Forelimb muscle (tissue), 1 donor: Measurements from ENCODE around the gene C16orf74. TPM values are rescaled to one million over a fixed set of nuclear protein-coding genes. Genes with fewer than 3 reads are reported as not detected.
A peak's percentile ranks its signal among the peaks of the same experiment; 100 is the strongest.

ENCODE experiments used
- DNase-seq: peaks from one replicate; pipeline ENCODE4 v3.0.0-alpha.2; 2013; ENCODE audit warnings: low read depth
- polyA plus RNA-seq: library from polyadenylated mRNA; unstranded; fragments of 120-200 nt; gene quantifications from one replicate; pipeline ENCODE4 v1.2.1, GENCODE V29; 2013; ENCODE audit not compliant: insufficient read length

The C16orf74 gene
- 0.87 TPM for polyA plus RNA-seq

- no peak for DNase-seq
Observed at GRCh38 chr16:85750827-85751697, at the start of gene C16orf74. Gene C16orf74, minus strand, starts transcription at chr16:85751096. Its CDS starts 15,879 bp downstream, at chr16:85735217.

- no peak for DNase-seq
Observed at GRCh38 chr16:85800321-85800669, 49.4 kb upstream of the C16orf74 start.

DNA sequence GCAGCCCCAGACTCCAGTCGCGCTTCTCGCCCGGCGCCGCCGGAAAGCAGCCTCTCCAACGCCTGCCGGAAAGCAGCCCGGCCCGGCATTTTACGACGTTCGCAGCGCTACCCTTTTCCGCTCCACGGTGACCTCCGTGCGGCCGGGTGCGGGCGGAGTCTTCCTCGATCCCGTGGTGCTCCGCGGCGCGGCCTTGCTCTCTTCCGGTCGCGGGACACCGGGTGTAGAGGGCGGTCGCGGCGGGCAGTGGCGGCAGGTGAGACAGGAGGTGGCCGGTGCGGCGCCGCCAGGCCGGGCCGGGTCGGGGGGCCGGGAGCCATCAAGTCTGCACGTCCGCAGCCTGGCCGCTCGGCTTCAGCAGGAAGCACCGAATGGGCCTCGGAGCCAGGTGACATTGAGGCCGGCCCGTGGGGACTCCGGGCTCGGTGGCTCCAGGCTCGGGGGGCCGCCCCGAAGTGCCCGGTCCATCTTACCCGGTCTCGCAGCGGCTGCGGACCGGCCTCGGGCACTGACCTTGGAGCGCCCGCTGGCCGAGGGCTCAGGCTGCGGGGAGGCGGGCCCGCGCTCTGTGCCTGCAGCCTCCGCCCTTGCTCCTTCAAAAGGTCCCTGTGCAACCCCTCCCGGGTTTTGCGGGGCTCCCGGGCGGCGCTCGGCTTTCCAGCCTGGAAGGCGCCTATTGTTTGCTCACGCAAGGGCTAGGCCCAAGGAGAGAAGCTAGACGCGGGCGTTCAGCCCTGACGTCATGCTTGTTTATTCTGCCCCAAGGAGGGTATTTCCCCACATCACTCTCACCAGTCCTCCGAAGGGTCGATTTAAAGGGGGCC, 48.8 kb upstream of the C16orf74 start, which contains the start of the genes COX4I1 and EMC8:
Gene COX4I1, plus strand, starts transcription at position 199 of the 824 bp plus-strand sequence. CDS start 1,511 bp downstream, outside the sequence.
Gene EMC8, minus strand, starts transcription at position 48 of the 824 bp plus-strand sequence. CDS start 249 bp downstream, outside the sequence.
- DNase-seq = peak; percentile 74

GRCh38 chr16:85798901-85799496, 48.1 kb upstream of the C16orf74 start:
- no peak for DNase-seq

DNA sequence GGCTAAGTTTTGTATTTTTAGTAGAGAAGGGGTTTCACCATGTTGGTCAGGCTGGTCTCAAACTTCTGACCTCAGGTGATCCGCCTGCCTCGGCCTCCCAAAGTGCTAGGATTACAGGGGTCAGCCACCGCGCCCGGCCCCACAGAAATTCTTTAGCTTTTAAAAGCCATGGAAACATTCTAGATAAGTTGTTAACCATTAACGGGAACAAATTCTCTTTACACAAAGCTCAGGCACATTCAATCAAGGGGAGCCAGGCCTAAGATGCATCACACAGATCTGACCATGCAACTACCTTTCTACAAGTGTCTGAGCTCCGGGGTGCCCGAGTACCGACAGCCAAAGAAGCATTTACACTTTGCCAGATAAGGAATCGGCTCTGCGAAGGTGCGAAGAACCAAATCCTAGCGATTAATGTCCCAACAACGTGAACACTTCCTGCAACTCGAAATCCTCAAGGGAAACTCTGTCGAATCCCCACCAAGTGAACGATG, 47.4 kb upstream of the C16orf74 start:
- no peak for DNase-seq

- DNase-seq = no peak
Observed at GRCh38 chr16:85796599-85796998, 45.7 kb upstream of the C16orf74 start.

DNA sequence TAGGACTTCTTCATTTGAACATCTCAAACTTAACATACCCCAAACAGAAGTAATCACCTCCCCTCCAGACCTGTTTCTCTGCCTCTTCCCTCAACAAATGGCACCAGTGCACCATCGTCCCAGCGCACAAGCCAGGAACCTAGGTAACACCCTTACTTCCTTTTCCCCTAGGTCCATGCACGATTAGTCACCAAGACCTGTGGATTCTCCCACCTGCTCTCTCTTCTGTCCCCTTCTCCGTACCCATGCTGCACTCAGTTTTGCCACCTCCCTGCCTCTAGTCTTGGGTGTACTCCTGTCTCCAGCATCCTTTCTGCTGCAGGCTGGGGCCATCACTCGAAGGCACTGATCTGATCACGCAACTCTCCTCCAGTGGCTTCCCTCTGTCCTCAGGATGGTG, 45.3 kb upstream of the C16orf74 start:
- no peak for DNase-seq

GRCh38 chr16:85794696-85795095, 43.8 kb upstream of the C16orf74 start:
- DNase-seq = no peak

DNA sequence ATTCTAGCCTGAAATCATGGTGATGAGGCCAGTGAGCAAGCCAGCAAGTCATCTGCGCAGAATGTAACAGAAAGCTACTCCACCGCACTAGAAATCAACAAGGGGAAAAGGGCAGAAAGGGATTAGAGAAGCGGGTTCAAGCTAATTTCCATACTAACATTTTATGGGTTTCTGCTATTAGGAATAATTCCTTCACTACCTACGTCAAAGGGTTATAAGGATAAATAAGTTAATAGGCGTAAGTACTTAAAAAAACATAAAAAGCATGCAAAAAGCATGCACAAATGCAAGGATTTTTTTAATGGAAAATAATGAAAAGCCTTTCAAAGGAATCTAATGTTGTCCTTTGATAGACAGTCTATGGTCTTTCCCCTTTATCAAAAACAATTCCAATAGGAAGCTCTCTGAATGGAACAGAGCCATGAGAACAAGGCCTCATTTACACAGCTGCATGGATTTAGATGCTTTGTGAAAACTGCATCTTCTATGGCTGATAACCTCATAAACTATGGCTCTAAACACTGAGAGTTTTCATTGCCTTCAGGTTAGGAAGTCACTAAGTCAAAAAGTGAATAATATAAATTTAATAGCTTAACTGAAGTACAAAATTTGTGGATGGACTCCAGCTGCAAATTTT, 42.9 kb upstream of the C16orf74 start:
- DNase-seq = no peak

GRCh38 chr16:85789773-85790172, 38.9 kb upstream of the C16orf74 start:
- no peak for DNase-seq

- DNase-seq = no peak
Observed at GRCh38 chr16:85788819-85789218, 37.9 kb upstream of the C16orf74 start.

DNA sequence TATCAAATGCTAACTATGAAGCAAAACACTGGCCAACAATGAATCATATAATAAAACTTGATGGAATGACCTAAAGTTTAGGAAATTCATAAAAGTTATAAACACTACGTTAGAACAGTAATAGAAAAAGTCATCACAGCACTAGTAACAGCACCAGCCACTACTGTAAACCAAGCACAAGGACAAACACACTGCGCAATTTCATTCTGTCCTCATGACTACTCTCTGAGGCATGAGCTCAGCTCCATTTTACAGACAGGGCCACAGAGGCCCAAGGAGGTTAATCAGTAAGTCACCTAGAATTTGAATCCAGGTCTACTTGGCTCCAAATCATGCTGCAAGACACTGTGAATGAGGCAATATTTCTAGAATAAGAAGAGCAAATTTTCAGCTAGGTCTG, 35.0 kb upstream of the C16orf74 start:
- DNase-seq = no peak

GRCh38 chr16:85784813-85785212, 33.9 kb upstream of the C16orf74 start:
- DNase-seq = no peak

- DNase-seq = no peak
Observed at GRCh38 chr16:85783441-85783840, 32.5 kb upstream of the C16orf74 start.

DNA sequence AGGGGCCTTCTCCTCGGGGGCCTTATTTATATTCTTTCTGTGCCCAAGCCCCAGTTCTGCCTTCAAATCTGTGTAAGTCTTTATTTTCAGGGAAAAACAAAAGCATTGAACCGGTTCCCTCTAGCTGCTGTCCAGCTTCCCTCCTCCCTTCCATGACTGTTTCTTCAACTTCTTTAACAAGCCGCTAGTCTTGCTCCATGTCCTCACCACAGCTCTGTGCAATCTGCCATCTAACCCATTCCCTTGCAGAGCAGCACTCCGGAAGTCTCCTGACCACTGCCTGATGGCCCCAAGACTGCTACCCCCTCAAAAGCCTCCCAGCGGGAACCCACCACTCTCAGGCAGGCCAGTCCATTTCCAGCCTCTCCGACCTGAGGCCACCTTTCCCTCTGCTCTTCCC, 31.6 kb upstream of the C16orf74 start:
- DNase-seq = no peak

GRCh38 chr16:85781695-85782370, 30.9 kb upstream of the C16orf74 start:
- no peak for DNase-seq

GRCh38 chr16:85781156-85781555, 30.3 kb upstream of the C16orf74 start:
- no peak for DNase-seq

- DNase-seq = no peak
Observed at GRCh38 chr16:85780281-85780680, 29.4 kb upstream of the C16orf74 start.

GRCh38 chr16:85778873-85779272, 28.0 kb upstream of the C16orf74 start:
- DNase-seq = no peak

GRCh38 chr16:85777583-85778310, 26.9 kb upstream of the C16orf74 start:
- DNase-seq = no peak
